GM13977 (cell line): ENCODE results near the gene SREBF2.

Experiments
- DNase-seq: peaks from one replicate; pipeline ENCODE4 v3.0.0; 2012; ENCODE audit warnings: low spot score
- CTCF ChIP-seq: IDR thresholded peaks from 2 replicates; pipeline ENCODE4 v1.5.1; 2012; ENCODE audit warnings: mild to moderate bottlenecking, control low read depth; ENCODE audit not compliant: insufficient read depth; ENCODE audit errors: extremely low read depth, missing control alignments
- in situ Hi-C: fragments of 300-500 bp; cut with MboI; formaldehyde crosslinking; loops from one replicate; pipeline ENCODE4 v1.12.0; 2022; ENCODE audit warnings: low sequenced_read_pairs, low pct_unique_long_range_greater_than_20kb, mixed read lengths, inconsistent platforms; ENCODE audit not compliant: unreplicated experiment

Gene SREBF2

DNA sequence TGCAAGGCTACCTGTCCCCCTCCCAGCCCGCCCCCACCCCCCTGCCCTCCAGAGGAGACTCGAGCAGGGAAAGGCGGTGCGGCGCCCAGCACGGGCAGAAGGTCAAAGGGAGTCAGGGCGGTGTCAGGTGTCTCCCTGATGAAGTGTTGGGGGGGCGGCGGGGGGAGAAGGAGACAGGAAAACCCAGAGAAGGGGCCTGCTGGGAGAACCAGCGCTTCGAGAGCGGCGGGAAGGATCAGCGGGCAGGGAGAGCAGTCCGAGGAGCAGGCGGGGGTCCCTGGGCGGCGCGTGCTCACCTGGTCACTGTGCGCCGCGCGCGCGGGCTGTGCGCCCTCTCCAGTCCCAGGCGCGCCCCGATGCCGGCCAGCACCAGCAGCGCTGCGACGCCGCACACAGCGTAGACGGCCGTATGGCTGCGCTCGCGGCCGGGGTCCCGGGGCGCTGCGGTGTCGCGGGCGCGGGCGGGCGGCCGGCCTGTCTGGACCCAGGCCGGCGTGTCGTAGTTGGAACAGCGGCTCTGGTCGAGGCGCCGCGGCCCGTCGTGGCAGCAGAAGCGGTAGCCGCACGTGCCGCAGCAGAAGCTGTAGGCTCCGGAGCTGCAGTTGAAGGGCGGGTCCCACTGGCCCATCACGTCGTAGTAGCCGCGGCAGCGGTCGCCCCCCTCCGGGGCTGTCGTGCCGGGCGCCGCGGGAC is 81.1 kb downstream of the SREBF2 start:
- peak; percentile 10 for TF ChIP-seq CTCF
- in situ Hi-C loops, result no loop called here
- peak; percentile 60 for DNase-seq

- in situ Hi-C loops, result no loop called here
- no peak for TF ChIP-seq CTCF
- DNase-seq, result no peak
Observed at GRCh38 chr22:41914611-41915034, 81.7 kb downstream of the SREBF2 start.

- DNase-seq, result peak; percentile 87
- no peak for TF ChIP-seq CTCF
- in situ Hi-C loops, result no loop called here
Observed at GRCh38 chr22:41915035-41915785, 82.3 kb downstream of the SREBF2 start, which contains the start of gene SHISA8. Gene SHISA8, minus strand, starts transcription at chr22:41915074. Its CDS starts 407 bp downstream, at chr22:41914667.

GRCh38 chr22:41915786-41916493 is 83.0 kb downstream of the SREBF2 start:
- in situ Hi-C loops, result no loop called here
- DNase-seq, result no peak
- TF ChIP-seq CTCF, result no peak

DNA sequence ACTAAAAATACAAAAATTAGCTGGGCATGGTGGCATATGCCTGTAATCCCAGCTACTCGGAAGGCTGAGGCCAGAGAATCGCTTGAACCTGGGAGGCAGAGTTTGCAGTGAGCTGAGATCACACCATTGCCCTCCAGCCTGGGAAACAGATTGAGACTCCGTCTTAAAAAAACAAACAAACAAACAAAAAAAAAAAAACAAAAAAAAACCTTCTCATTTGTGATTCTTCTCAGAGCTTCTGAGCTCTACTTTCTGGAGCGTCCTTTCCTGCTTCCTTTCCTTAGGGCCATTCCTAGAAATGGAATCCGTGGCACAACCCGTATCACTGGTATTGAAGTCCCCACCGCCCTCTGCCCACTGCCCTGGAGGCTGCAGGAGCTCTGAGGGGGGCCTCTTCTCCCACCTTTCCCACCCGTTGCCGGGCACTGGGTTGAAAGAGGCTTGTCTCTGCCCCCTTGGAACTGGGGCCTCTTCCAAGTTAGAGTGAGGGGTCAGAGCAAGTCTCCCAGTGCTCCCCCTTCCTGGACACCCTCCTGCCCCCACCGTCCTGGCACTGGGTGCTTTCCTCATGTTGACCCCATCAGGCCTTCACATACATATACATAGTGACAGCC is 83.9 kb downstream of the SREBF2 start:
- in situ Hi-C loops, result no loop called here
- DNase-seq, result no peak
- no peak for TF ChIP-seq CTCF

DNA sequence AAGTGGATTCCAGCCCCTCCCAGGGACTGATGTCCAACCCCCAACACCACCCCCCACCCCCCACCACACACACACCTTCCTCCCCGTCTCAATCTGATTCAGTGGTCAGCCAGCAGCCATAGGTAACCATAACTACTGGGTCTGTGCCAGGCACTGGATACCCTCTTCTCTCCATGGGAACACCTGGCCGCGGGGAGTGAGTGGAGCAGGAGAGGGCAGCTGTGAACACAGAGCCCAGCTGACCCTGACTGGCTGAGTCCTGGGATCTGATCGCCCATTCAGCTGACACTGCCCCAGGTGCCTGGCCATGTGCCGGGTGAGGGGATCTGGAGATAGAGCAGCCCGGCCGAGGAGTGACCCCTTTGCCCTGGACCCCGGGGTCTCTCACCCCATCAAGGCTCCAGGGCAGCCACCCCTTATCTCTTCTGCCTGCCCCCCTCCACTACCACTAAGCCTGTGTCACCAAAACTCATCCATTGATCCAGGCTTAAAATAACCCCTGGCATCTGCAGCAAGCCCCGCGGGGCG is 84.5 kb downstream of the SREBF2 start:
- TF ChIP-seq CTCF, result no peak
- in situ Hi-C loops, result no loop called here
- no peak for DNase-seq
